Measurements from ENCODE around the gene DGAT2.

DNA sequence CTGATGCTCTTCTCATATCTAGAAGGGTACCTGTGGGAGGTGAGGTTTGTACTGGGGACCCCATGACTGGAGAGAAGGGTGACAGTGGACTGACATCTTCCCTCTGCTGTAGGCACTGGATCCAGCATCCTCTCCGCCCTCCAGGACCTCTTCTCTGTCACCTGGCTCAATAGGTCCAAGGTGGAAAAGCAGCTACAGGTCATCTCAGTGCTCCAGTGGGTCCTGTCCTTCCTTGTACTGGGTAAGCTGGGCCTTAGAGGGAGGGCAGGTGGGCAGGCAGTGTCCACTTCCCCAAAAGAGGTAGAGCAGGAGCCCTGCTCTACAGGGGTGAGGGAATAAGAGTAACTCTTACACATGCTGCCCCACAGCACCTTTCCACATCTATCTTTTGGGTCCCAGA lies 15.9 kb downstream of the DGAT2 start:
- TF ChIP-seq, protein P1, sequence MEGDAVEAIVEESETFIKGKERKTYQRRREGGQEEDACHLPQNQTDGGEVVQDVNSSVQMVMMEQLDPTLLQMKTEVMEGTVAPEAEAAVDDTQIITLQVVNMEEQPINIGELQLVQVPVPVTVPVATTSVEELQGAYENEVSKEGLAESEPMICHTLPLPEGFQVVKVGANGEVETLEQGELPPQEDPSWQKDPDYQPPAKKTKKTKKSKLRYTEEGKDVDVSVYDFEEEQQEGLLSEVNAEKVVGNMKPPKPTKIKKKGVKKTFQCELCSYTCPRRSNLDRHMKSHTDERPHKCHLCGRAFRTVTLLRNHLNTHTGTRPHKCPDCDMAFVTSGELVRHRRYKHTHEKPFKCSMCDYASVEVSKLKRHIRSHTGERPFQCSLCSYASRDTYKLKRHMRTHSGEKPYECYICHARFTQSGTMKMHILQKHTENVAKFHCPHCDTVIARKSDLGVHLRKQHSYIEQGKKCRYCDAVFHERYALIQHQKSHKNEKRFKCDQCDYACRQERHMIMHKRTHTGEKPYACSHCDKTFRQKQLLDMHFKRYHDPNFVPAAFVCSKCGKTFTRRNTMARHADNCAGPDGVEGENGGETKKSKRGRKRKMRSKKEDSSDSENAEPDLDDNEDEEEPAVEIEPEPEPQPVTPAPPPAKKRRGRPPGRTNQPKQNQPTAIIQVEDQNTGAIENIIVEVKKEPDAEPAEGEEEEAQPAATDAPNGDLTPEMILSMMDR (IDR thresholded peaks at IDR 0.05), result no peak
- TF ChIP-seq POLR2A (IDR thresholded peaks at IDR 0.05), result no peak
